T-helper 1 cell treated with Interleukin-12 subunit alpha and Interleukin-12 subunit beta and Interleukin-4 antibody, amounts not matched to agents 30 μg/mL and 1 μg/mL, for 36 hours (primary cell): ENCODE measurements around the gene SPIRE1.
"Not testable (repeated sequence)": the region's sequence is repeated elsewhere in the genome, so short reads cannot be mapped to it uniquely, and the experiment has no call there.

Experiments
- H3K27ac Mint-ChIP-seq: one replicate; pipeline ENCODE4 v1.8.0; 2021; ENCODE audit warnings: mild to moderate bottlenecking, mixed read lengths
- H3K27me3 Mint-ChIP-seq: one replicate; pipeline ENCODE4 v1.8.0; 2021; ENCODE audit warnings: low read depth, mixed read lengths
- H3K36me3 Mint-ChIP-seq: one replicate; pipeline ENCODE4 v1.8.0; 2021; ENCODE audit warnings: low read depth, mixed read lengths
- H3K4me1 Mint-ChIP-seq: one replicate; pipeline ENCODE4 v1.8.0; 2021; ENCODE audit warnings: low read depth, mixed read lengths
- H3K4me3 Mint-ChIP-seq: one replicate; pipeline ENCODE4 v1.8.0; 2021; ENCODE audit warnings: mild to moderate bottlenecking, moderate library complexity, mixed read lengths
- H3K9me3 Mint-ChIP-seq: one replicate; pipeline ENCODE4 v1.8.0; 2021; ENCODE audit warnings: mixed read lengths

Gene SPIRE1

GRCh38 chr18:12637393-12637792 lies 20.5 kb downstream of the SPIRE1 start:
- Mint-ChIP-seq H3K9me3 (no peaks in the 10 kb centered on the region), H3K4me3 (no peak overlapping the region), H3K36me3 (no peaks in the 10 kb centered on the region), H3K27ac (no peak overlapping the region), H3K27me3 (peaks cover 14% of the 10 kb centered on the region), H3K4me1 (no peaks in the 10 kb centered on the region)

GRCh38 chr18:12631831-12632477 lies 26.0 kb downstream of the SPIRE1 start:
- H3K4me1 Mint-ChIP-seq, result no peaks in the 10 kb centered on the region
- peaks cover 12% of the 10 kb centered on the region for H3K27me3 Mint-ChIP-seq
- H3K27ac Mint-ChIP-seq, result no peak overlapping the region
- no peaks in the 10 kb centered on the region for H3K9me3 Mint-ChIP-seq
- H3K36me3 Mint-ChIP-seq, result no peaks in the 10 kb centered on the region
- H3K4me3 Mint-ChIP-seq, result no peak overlapping the region

- H3K4me1 Mint-ChIP-seq, result no peaks in the 10 kb centered on the region
- no peaks in the 10 kb centered on the region for H3K36me3 Mint-ChIP-seq
- H3K27me3 Mint-ChIP-seq, result peaks cover 12% of the 10 kb centered on the region
- H3K4me3 Mint-ChIP-seq, result no peak overlapping the region
- H3K27ac Mint-ChIP-seq, result no peak overlapping the region
- no peaks in the 10 kb centered on the region for H3K9me3 Mint-ChIP-seq
Observed at GRCh38 chr18:12630136-12630535, 27.8 kb downstream of the SPIRE1 start.

GRCh38 chr18:12628706-12629702 lies 28.9 kb downstream of the SPIRE1 start:
- peaks cover 12% of the 10 kb centered on the region for H3K27me3 Mint-ChIP-seq
- H3K9me3 Mint-ChIP-seq, result no peaks in the 10 kb centered on the region
- H3K4me1 Mint-ChIP-seq, result no peaks in the 10 kb centered on the region
- no peak overlapping the region for H3K4me3 Mint-ChIP-seq
- H3K27ac Mint-ChIP-seq, result no peak overlapping the region
- H3K36me3 Mint-ChIP-seq, result no peaks in the 10 kb centered on the region

- peaks cover 14% of the 10 kb centered on the region for H3K27me3 Mint-ChIP-seq
- not testable (repeated sequence) for H3K4me3 Mint-ChIP-seq, H3K36me3 Mint-ChIP-seq, H3K9me3 Mint-ChIP-seq, H3K4me1 Mint-ChIP-seq, H3K27ac Mint-ChIP-seq
Observed at GRCh38 chr18:12627199-12627598, 30.7 kb downstream of the SPIRE1 start.

GRCh38 chr18:12625241-12625640 lies 32.7 kb downstream of the SPIRE1 start:
- no peaks in the 10 kb centered on the region for H3K36me3 Mint-ChIP-seq
- H3K9me3 Mint-ChIP-seq, result no peaks in the 10 kb centered on the region
- peaks cover 22% of the 10 kb centered on the region for H3K27me3 Mint-ChIP-seq
- no peak overlapping the region for H3K27ac Mint-ChIP-seq
- no peaks in the 10 kb centered on the region for H3K4me1 Mint-ChIP-seq
- H3K4me3 Mint-ChIP-seq, result no peak overlapping the region

GRCh38 chr18:12621742-12622306 lies 36.1 kb downstream of the SPIRE1 start:
- no peaks in the 10 kb centered on the region for H3K9me3 Mint-ChIP-seq
- peaks cover 11% of the 10 kb centered on the region for H3K27me3 Mint-ChIP-seq
- no peaks in the 10 kb centered on the region for H3K4me1 Mint-ChIP-seq
- no peaks in the 10 kb centered on the region for H3K36me3 Mint-ChIP-seq
- H3K4me3 Mint-ChIP-seq, result no peak overlapping the region
- H3K27ac Mint-ChIP-seq, result no peak overlapping the region

GRCh38 chr18:12615748-12616147 lies 42.2 kb downstream of the SPIRE1 start:
- Mint-ChIP-seq H3K27me3 (peaks cover 10% of the 10 kb centered on the region), H3K4me1 (no peaks in the 10 kb centered on the region), H3K9me3 (no peaks in the 10 kb centered on the region), H3K27ac (no peak overlapping the region), H3K36me3 (no peaks in the 10 kb centered on the region), H3K4me3 (no peak overlapping the region)

- Mint-ChIP-seq H3K9me3 (no peaks in the 10 kb centered on the region), H3K27ac (no peak overlapping the region), H3K36me3 (no peaks in the 10 kb centered on the region), H3K4me1 (peaks cover 2% of the 10 kb centered on the region), H3K4me3 (no peak overlapping the region), H3K27me3 (peaks cover 12% of the 10 kb centered on the region)
Observed at GRCh38 chr18:12608301-12608700, 49.6 kb downstream of the SPIRE1 start.

- Mint-ChIP-seq H3K4me1 (peaks cover 5% of the 10 kb centered on the region), H3K36me3 (no peaks in the 10 kb centered on the region), H3K9me3 (no peaks in the 10 kb centered on the region), H3K4me3 (no peak overlapping the region), H3K27ac (no peak overlapping the region), H3K27me3 (peaks cover 12% of the 10 kb centered on the region)
Observed at GRCh38 chr18:12606592-12607315, 51.2 kb downstream of the SPIRE1 start.

GRCh38 chr18:12604445-12605007 lies 53.4 kb downstream of the SPIRE1 start:
- Mint-ChIP-seq H3K4me3 (no peak overlapping the region), H3K27me3 (no peaks in the 10 kb centered on the region), H3K27ac (no peak overlapping the region), H3K36me3 (no peaks in the 10 kb centered on the region), H3K9me3 (no peaks in the 10 kb centered on the region), H3K4me1 (peaks cover 8% of the 10 kb centered on the region)

GRCh38 chr18:12599966-12600365 lies 57.9 kb downstream of the SPIRE1 start:
- H3K36me3 Mint-ChIP-seq, result no peaks in the 10 kb centered on the region
- H3K4me3 Mint-ChIP-seq, result no peak overlapping the region
- H3K27me3 Mint-ChIP-seq, result no peaks in the 10 kb centered on the region
- H3K27ac Mint-ChIP-seq, result no peak overlapping the region
- no peaks in the 10 kb centered on the region for H3K9me3 Mint-ChIP-seq
- peaks cover 13% of the 10 kb centered on the region for H3K4me1 Mint-ChIP-seq

- H3K36me3 Mint-ChIP-seq, result no peaks in the 10 kb centered on the region
- H3K9me3 Mint-ChIP-seq, result no peaks in the 10 kb centered on the region
- H3K4me1 Mint-ChIP-seq, result peaks cover 13% of the 10 kb centered on the region
- no peak overlapping the region for H3K27ac Mint-ChIP-seq
- peaks cover 3% of the 10 kb centered on the region for H3K27me3 Mint-ChIP-seq
- H3K4me3 Mint-ChIP-seq, result no peak overlapping the region
Observed at GRCh38 chr18:12599543-12599942, 58.4 kb downstream of the SPIRE1 start.
